GM12865 (cell line): ENCODE data around the gene KCND3.

Experiments
- DNase-seq: peaks from one replicate; pipeline ENCODE4 v3.0.0; 2010; ENCODE audit warnings: low read depth
- H3K4me3 ChIP-seq: 2 replicates; pipeline ENCODE4 v1.5.1; 2011; ENCODE audit warnings: mild to moderate bottlenecking, low read depth, low read length, control low read depth
- TF ChIP-seq, protein P1 (sequence below): IDR thresholded peaks from 2 replicates; pipeline ENCODE4 v1.5.1; 2011; ENCODE audit warnings: low read length, control low read depth, low read depth, inconsistent platforms; ENCODE audit not compliant: insufficient read depth; ENCODE audit errors: missing control alignments

The KCND3 gene

DNA sequence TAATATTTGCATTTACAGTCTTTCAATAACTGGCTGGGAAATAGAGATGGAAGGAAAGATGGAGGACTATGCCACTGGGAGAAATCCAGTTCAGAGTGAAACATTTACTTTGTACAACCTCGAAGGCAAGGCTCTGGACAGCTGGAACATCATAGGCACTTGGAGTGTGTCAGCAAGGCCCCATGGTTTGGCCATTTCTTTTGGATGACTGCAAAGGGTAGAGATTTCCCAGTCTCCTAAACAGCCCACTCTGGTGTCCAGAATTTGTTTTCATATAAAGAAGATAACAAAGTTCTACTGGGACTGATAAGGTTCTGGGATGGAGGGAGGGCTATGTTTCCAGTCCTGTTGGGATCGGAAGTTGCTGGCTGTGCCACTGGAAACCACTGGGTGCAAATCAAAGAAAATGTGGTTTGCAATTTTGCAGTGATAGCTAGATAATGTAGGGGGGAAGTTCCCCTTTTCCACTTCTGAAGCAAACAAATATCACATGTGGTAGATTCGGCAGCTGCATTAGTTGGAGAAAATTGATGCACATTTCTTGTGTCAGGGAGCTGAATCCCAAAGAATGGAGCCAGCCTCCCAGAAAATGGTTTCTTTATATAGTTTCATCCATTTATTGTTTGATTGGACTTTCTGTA, 16.2 kb downstream of the KCND3 start:
- TF ChIP-seq, protein P1, sequence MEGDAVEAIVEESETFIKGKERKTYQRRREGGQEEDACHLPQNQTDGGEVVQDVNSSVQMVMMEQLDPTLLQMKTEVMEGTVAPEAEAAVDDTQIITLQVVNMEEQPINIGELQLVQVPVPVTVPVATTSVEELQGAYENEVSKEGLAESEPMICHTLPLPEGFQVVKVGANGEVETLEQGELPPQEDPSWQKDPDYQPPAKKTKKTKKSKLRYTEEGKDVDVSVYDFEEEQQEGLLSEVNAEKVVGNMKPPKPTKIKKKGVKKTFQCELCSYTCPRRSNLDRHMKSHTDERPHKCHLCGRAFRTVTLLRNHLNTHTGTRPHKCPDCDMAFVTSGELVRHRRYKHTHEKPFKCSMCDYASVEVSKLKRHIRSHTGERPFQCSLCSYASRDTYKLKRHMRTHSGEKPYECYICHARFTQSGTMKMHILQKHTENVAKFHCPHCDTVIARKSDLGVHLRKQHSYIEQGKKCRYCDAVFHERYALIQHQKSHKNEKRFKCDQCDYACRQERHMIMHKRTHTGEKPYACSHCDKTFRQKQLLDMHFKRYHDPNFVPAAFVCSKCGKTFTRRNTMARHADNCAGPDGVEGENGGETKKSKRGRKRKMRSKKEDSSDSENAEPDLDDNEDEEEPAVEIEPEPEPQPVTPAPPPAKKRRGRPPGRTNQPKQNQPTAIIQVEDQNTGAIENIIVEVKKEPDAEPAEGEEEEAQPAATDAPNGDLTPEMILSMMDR, result no peak
- no peak for DNase-seq
- no peak overlapping the region for H3K4me3 ChIP-seq

GRCh38 chr1:111971396-111971795, 18.1 kb downstream of the KCND3 start:
- TF ChIP-seq, protein P1, result no peak
- DNase-seq, result no peak
- no peak overlapping the region for H3K4me3 ChIP-seq

DNA sequence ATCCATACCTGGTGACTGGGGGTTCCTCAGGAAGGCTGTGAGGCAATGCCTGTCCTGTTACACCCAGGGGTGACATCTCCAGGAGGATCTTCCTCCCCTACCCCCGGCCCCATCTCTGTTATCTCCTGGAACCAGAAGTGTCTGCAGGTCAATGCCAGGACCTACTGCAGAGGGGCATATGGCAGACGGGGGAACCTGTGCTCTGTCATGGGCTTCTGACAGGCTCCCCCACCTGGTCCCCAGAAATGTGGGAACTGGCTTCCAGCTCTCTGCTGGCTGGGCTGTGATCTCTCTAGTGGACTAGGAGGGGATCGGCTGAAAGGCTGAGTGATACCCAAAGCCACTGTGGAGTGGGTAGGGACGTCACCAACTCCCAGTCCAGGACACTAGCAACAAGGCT, 21.0 kb downstream of the KCND3 start:
- no peak for DNase-seq
- TF ChIP-seq, protein P1, result no peak
- H3K4me3 ChIP-seq, result no peak overlapping the region

DNA sequence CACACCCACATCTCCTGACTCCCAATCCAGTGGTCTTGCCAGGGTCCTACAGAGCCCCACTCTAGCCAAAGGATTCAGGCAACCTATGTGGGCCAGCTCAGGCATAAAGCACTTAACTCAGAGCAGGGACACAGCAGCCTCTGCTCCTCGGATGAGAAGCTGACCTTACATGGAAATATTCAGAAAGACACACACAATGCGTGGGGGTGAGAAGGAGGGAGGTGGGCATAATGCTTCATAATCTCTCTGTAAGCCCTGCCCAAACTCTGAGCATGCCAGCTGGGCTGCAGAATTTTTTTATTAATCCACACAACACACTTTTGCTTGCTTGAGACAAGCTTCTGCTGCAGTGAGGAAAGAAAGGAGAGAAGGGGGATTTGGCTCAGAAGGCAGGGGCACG, 21.6 kb downstream of the KCND3 start:
- no peak overlapping the region for H3K4me3 ChIP-seq
- TF ChIP-seq, protein P1, result no peak
- no peak for DNase-seq

- DNase-seq, result no peak
- TF ChIP-seq, protein P1, result no peak
- no peak overlapping the region for H3K4me3 ChIP-seq
Observed at GRCh38 chr1:111967067-111967690, 22.3 kb downstream of the KCND3 start.

GRCh38 chr1:111965781-111966443, 23.6 kb downstream of the KCND3 start:
- TF ChIP-seq, protein P1, result no peak
- no peak for DNase-seq
- no peak overlapping the region for H3K4me3 ChIP-seq
